GM12878 (cell line): ENCODE results near the gene ITIH2. TPM values are rescaled to one million over a fixed set of nuclear protein-coding genes. Genes with fewer than 3 reads are reported as not detected.
"Not testable (repeated sequence)": the region's sequence is repeated elsewhere in the genome, so short reads cannot be mapped to it uniquely, and the experiment has no call there.

Source experiments
- ATAC-seq: fragments of 200-7000 bp; cut with Tn5 transposase; 3 replicates; pipeline ENCODE4 v1.9.1; 2020; ENCODE audit warnings: mild to moderate bottlenecking, moderate library complexity
- BruUV-seq: library from RNA; stranded (reverse); fragments of 400-500 nt; replicated peaks from 2 replicates; lab custom pipeline; 2021; lab: Mats Ljungman, UMichigan
- CTCF ChIA-PET: fragments of 300-600 bp; sonication (Branson Sonifier 250); formaldehyde crosslinking; extraction: SDS; loops from one replicate; lab custom pipeline; 2021; ENCODE audit warnings: inconsistent platforms; lab: Yijun Ruan, JAX
- POLR2A ChIA-PET: fragments of 350-600 bp; formaldehyde crosslinking; extraction: SDS; loops from one replicate; lab custom pipeline; 2021; ENCODE audit warnings: inconsistent platforms; lab: Charles Lee
- RAD21 ChIA-PET: fragments of 300-600 bp; sonication (Branson Sonifier 250); formaldehyde crosslinking; loops from one replicate; lab custom pipeline; 2023; ENCODE audit warnings: antibody characterized with exemption; ENCODE audit not compliant: unreplicated experiment; lab: Charles Lee
- SMC1A ChIA-PET: fragments of 300-600 bp; sonication (Branson Sonifier 250); formaldehyde crosslinking; loops from one replicate; lab custom pipeline; 2023; ENCODE audit not compliant: unreplicated experiment, uncharacterized antibody; lab: Charles Lee
- DNase-seq: peaks from one replicate; pipeline ENCODE4 v3.0.0-alpha.2; 2011; ENCODE audit warnings: low read depth, low spot score
- FAIRE-seq: peaks from 3 replicates; lab custom pipeline; 2011; peaks lifted over from hg19 to GRCh38; lab: Jason Lieb, UNC
- H2AFZ ChIP-seq: 2 replicates; pipeline ENCODE4 v1.6.0; 2011; ENCODE audit warnings: low read depth, low read length, control low read depth; ENCODE audit not compliant: control insufficient read depth
- H3K27ac ChIP-seq: 2 replicates; pipeline ENCODE4 v1.5.1; 2011; ENCODE audit warnings: control low read depth; ENCODE audit not compliant: control insufficient read depth, insufficient read depth
- H3K27me3 ChIP-seq, 2 experiments: replicated peaks in 1 of 2; 2 replicates each; pipeline versions ENCODE4 v1.6.0 to v1.6.1; 2011; ENCODE audit warnings: low read length in 1 of 2; ENCODE audit not compliant: control insufficient read depth in 2 of 2, insufficient read depth in 2 of 2
- H3K36me3 ChIP-seq, 2 experiments: 2 replicates each; pipeline ENCODE4 v1.5.1; 2011; ENCODE audit warnings: low read length in 1 of 2; ENCODE audit not compliant: control insufficient read depth in 2 of 2, insufficient read depth in 2 of 2
- H3K4me1 ChIP-seq: 2 replicates; pipeline ENCODE4 v1.6.1; 2011; ENCODE audit warnings: mild to moderate bottlenecking, low read length, moderate library complexity, mixed read lengths; ENCODE audit not compliant: control insufficient read depth, insufficient read depth
- H3K4me2 ChIP-seq: 2 replicates; pipeline ENCODE4 v1.6.0; 2011; ENCODE audit warnings: control low read depth; ENCODE audit not compliant: control insufficient read depth, insufficient read depth
- H3K4me3 ChIP-seq: fragments of 200-600 bp; sonication (generic); 2 replicates; pipeline ENCODE4 v1.5.1; 2016
- H3K79me2 ChIP-seq: 2 replicates; pipeline ENCODE4 v1.6.0; 2011; ENCODE audit warnings: low read length; ENCODE audit not compliant: control insufficient read depth, insufficient read depth
- H3K9ac ChIP-seq: 2 replicates; pipeline ENCODE4 v1.8.0; 2011; ENCODE audit warnings: low read length, control low read depth, mixed read lengths; ENCODE audit not compliant: control insufficient read depth, insufficient read depth
- H3K9me3 ChIP-seq: replicated peaks from 3 replicates; pipeline ENCODE4 v1.5.1; 2011; ENCODE audit warnings: mild to moderate bottlenecking, low read length; ENCODE audit not compliant: control insufficient read depth, insufficient read depth
- H4K20me1 ChIP-seq: 2 replicates; pipeline ENCODE4 v1.6.0; 2011; ENCODE audit not compliant: control insufficient read depth, insufficient read depth
- CHD2 ChIP-seq: IDR thresholded peaks from 2 replicates; pipeline ENCODE4 v1.6.1; 2011; ENCODE audit warnings: low read depth, low read length, improper control_type of control experiment, borderline replicate concordance
- CREM ChIP-seq: IDR thresholded peaks from 2 replicates; pipeline ENCODE4 v1.6.1; 2014; ENCODE audit warnings: antibody characterized with exemption, low read depth
- EGR1 ChIP-seq, 2 experiments: IDR thresholded peaks; 1 replicate in 1 of 2; 2 replicates in 1 of 2; pipeline ENCODE4 v1.6.1; 2011 to 2012; ENCODE audit warnings: low read depth in 2 of 2, low read length in 2 of 2, borderline replicate concordance in 1 of 2, mild to moderate bottlenecking in 1 of 2, moderate library complexity in 1 of 2
- ESRRA ChIP-seq: IDR thresholded peaks from 2 replicates; pipeline ENCODE4 v1.6.1; 2012; ENCODE audit warnings: mild to moderate bottlenecking, low read length, improper control_type of control experiment
- NR2C1 ChIP-seq: fragments of 450-650 bp; IDR thresholded peaks from 2 replicates; pipeline ENCODE4 v1.6.1; 2017; ENCODE audit warnings: antibody characterized with exemption, mild to moderate bottlenecking, moderate library complexity
- RCOR1 ChIP-seq: conservative IDR thresholded peaks from 2 replicates; pipeline ENCODE4 v1.6.1; 2012; ENCODE audit warnings: low read depth, low read length, improper control_type of control experiment
- RELA ChIP-seq: fragments of 450-650 bp; IDR thresholded peaks from 2 replicates; pipeline ENCODE4 v1.8.0; 2014; ENCODE audit warnings: borderline replicate concordance; ENCODE audit not compliant: partially characterized antibody
- SIN3A ChIP-seq: IDR thresholded peaks from 2 replicates; pipeline ENCODE4 v1.6.1; 2012; ENCODE audit warnings: low read depth, low read length, improper control_type of control experiment
- ZNF24 ChIP-seq: fragments of 450-650 bp; IDR thresholded peaks from 2 replicates; pipeline ENCODE4 v1.6.1; 2017; ENCODE audit warnings: antibody characterized with exemption, mild to moderate bottlenecking
- WGBS: methylation state at CpG from one replicate; pipeline ENCODE4 v1.1.6; 2016; ENCODE audit warnings: low lambda C conversion rate; ENCODE audit not compliant: insufficient replicate concordance, insufficient coverage; ENCODE audit errors: missing lambda C conversion rate; 5-methylcytosine and 5-hydroxymethylcytosine counted together
- in situ Hi-C: fragments of 300-500 bp; cut with MboI; formaldehyde crosslinking; loops from 9 replicates; pipeline ENCODE4 v1.14.3; 2018; ENCODE audit warnings: mixed read lengths
- intact Hi-C: fragments of 100-400 bp; cut with micrococcal nuclease; formaldehyde crosslinking; loops from one replicate; pipeline ENCODE4 v1.14.2; 2022; ENCODE audit not compliant: unreplicated experiment
- polyA plus RNA-seq, 11 experiments: library from polyadenylated mRNA; depleted of rRNA in 4 of 11; unstranded in 6 of 11; stranded (reverse) in 5 of 11; fragments of >200 nt; fragmentation: Nextera tagmentation in 4 of 11; fragmentation: Illumina TruSeq in 1 of 11; extraction: Ambion mirVana in 4 of 11; extraction: Trizol in 1 of 11; gene quantifications; 1 replicate in 1 of 11; 2 replicates in 10 of 11; pipeline versions ENCODE4 v1.2.1 to v1.2.3, GENCODE V29; 2011 to 2016; ENCODE audit warnings: inconsistent platforms in 2 of 11, missing spikeins in 2 of 11, low read depth in 1 of 11
- total RNA-seq, 4 experiments: library from RNA; depleted of rRNA in 3 of 4; stranded (reverse); fragments of >200 nt in 3 of 4; fragmentation: Illumina TruSeq in 1 of 4; extraction: Trizol in 1 of 4; gene quantifications; 2 replicates each; pipeline versions ENCODE4 v1.2.1 to v1.2.3, GENCODE V29; 2013 to 2021
- TF ChIP-seq, protein P1 (sequence below): fragments of 450-650 bp; IDR thresholded peaks from 2 replicates; pipeline ENCODE4 v1.6.1; 2016; ENCODE audit warnings: mild to moderate bottlenecking, moderate library complexity, borderline replicate concordance

The ITIH2 gene
- total and polyA plus RNA-seq, 10 of the 15 experiments (the other 5 are each of a cell fraction or from before 2014, with no cell fraction given) = 0.05 to 0.72 (median 0.53) TPM; not detected in 7

DNA sequence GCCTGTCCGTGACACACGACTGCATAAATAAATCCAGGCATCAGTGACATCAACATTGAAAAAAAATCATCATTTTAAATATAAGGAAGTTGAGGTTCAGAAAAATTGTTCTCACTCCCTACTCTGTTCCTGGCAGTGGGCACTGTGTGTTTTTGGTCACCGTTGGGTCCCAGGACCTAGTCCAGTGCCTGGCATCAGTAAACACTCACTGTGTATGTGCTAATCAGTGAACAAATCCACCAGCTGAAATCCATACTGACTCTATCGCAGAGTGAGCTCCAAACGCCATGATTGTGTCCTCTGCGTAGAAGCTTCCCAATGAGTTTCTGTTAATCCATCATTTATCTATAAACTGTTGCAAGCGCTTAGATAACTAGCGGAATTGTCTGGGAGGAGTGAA is 41.2 kb downstream of the ITIH2 start:
- Histone ChIP-seq H3K79me2 (no peaks in the 10 kb centered on the region), H3K9ac (no peak overlapping the region), H3K4me3 (no peak overlapping the region), H3K4me2 (no peak overlapping the region), H3K27me3 (no peaks in the 10 kb centered on the region), H2AFZ (no peak overlapping the region)
- RAD21 ChIA-PET = no interaction called here
- BruUV-seq = no TSS peak
- CTCF ChIA-PET = interaction anchor here (1.0 kb wide), 1 partner anchor 12 kb away, joined by 3 read pairs; no protein-coding TSS in a partner anchor
- no peak for ATAC-seq
- POLR2A ChIA-PET = no interaction called here
- TF ChIP-seq RELA = no peak
- TF ChIP-seq, protein P1, sequence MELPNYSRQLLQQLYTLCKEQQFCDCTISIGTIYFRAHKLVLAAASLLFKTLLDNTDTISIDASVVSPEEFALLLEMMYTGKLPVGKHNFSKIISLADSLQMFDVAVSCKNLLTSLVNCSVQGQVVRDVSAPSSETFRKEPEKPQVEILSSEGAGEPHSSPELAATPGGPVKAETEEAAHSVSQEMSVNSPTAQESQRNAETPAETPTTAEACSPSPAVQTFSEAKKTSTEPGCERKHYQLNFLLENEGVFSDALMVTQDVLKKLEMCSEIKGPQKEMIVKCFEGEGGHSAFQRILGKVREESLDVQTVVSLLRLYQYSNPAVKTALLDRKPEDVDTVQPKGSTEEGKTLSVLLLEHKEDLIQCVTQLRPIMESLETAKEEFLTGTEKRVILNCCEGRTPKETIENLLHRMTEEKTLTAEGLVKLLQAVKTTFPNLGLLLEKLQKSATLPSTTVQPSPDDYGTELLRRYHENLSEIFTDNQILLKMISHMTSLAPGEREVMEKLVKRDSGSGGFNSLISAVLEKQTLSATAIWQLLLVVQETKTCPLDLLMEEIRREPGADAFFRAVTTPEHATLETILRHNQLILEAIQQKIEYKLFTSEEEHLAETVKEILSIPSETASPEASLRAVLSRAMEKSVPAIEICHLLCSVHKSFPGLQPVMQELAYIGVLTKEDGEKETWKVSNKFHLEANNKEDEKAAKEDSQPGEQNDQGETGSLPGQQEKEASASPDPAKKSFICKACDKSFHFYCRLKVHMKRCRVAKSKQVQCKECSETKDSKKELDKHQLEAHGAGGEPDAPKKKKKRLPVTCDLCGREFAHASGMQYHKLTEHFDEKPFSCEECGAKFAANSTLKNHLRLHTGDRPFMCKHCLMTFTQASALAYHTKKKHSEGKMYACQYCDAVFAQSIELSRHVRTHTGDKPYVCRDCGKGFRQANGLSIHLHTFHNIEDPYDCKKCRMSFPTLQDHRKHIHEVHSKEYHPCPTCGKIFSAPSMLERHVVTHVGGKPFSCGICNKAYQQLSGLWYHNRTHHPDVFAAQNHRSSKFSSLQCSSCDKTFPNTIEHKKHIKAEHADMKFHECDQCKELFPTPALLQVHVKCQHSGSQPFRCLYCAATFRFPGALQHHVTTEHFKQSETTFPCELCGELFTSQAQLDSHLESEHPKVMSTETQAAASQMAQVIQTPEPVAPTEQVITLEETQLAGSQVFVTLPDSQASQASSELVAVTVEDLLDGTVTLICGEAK = no peak
- TF ChIP-seq EGR1 (IDR thresholded peaks at IDR 0.05; ENCODE audit: borderline replicate concordance in 1 of 2, low read depth in 2 of 2, low read length in 2 of 2) = no peak
- TF ChIP-seq RCOR1 = no peak
- TF ChIP-seq ZNF24 = no peak
- no peak for TF ChIP-seq NR2C1
- TF ChIP-seq CHD2 = no peak
- no peak for TF ChIP-seq CREM
- TF ChIP-seq ESRRA = no peak
- TF ChIP-seq SIN3A = no peak
- TF ChIP-seq, all 136 proteins: peak for 0
- no peak for DNase-seq
- H4K20me1 ChIP-seq = no peaks in the 10 kb centered on the region
- no peak overlapping the region for H3K27ac ChIP-seq
- SMC1A ChIA-PET = no interaction called here
- in situ Hi-C loops (no loop called here), intact Hi-C loops (no loop called here)
- H3K36me3 ChIP-seq = no peaks in the 10 kb centered on the region
- no peak for FAIRE-seq
- WGBS = 87% methylated on average over 8 of the region's 8 CpGs
- no peaks in the 10 kb centered on the region for H3K4me1 ChIP-seq
- H3K9me3 ChIP-seq = no peaks in the 10 kb centered on the region

DNA sequence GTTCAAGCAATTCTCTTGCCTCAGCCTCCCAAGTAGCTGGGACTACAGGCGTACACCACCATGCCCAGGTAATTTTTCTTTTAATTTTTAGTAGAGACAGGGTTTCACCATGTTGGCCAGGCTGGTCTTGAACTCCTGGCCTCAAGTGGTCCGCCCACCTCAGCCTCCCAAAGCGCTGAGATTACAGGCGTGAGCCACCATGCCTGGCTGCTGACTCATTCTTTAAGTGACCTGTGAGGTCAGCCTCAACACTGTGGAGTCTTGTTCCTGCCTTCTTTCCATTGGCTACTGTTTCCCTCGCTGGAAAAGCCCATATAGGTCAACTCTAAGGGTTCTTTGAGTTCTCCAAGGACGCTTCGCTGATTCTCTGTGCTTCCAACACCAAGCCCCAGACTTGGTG is 45.5 kb downstream of the ITIH2 start:
- BruUV-seq, H3K36me3 ChIP-seq, H3K9ac ChIP-seq, POLR2A ChIA-PET, H3K4me1 ChIP-seq, H3K27ac ChIP-seq, CTCF ChIA-PET, intact Hi-C loops, H2AFZ ChIP-seq, H3K4me3 ChIP-seq, H3K79me2 ChIP-seq, H3K9me3 ChIP-seq, FAIRE-seq, DNase-seq, H4K20me1 ChIP-seq, ATAC-seq, RAD21 ChIA-PET, SMC1A ChIA-PET, H3K4me2 ChIP-seq, H3K27me3 ChIP-seq, in situ Hi-C loops: not testable (repeated sequence)
- 98% methylated on average over 7 of the region's 7 CpGs for WGBS
